KMS-11 (cell line): Measurements from ENCODE around the gene NELFA.

Experiments
- H2AFZ ChIP-seq: fragments of 200-600 bp; sonication (generic); 2 replicates; pipeline ENCODE4 v1.6.1; 2016; ENCODE audit warnings: antibody characterized with exemption, mixed run types, low read depth
- H3K27ac ChIP-seq: fragments of 200-600 bp; sonication (generic); 2 replicates; pipeline ENCODE4 v1.6.1; 2016; ENCODE audit warnings: mild to moderate bottlenecking, mixed run types
- H3K27me3 ChIP-seq: fragments of 200-600 bp; sonication (generic); 2 replicates; pipeline ENCODE4 v1.6.1; 2017; ENCODE audit warnings: mild to moderate bottlenecking, low read depth, mixed run types, moderate library complexity; ENCODE audit not compliant: insufficient read depth
- H3K36me3 ChIP-seq: fragments of 200-600 bp; sonication (generic); 2 replicates; pipeline ENCODE4 v1.6.1; 2017; ENCODE audit warnings: mild to moderate bottlenecking, mixed run types; ENCODE audit not compliant: insufficient read depth
- H3K4me1 ChIP-seq: fragments of 200-600 bp; sonication (generic); 2 replicates; pipeline ENCODE4 v1.6.1; 2016; ENCODE audit warnings: mild to moderate bottlenecking, low read depth, mixed run types; ENCODE audit not compliant: poor library complexity, severe bottlenecking
- H3K4me2 ChIP-seq: fragments of 200-600 bp; sonication (generic); 2 replicates; pipeline ENCODE4 v1.7.0; 2016; ENCODE audit warnings: mild to moderate bottlenecking, mixed run types
- H3K4me3 ChIP-seq: fragments of 200-600 bp; sonication (generic); IDR thresholded peaks from 2 replicates; pipeline ENCODE4 v1.6.1; 2017; ENCODE audit warnings: low read depth, low read length, mixed read lengths; ENCODE audit not compliant: insufficient read depth
- H3K79me2 ChIP-seq: fragments of 200-600 bp; sonication (generic); 2 replicates; pipeline ENCODE4 v1.6.1; 2016; ENCODE audit warnings: low read depth, mixed run types; ENCODE audit not compliant: insufficient read depth
- H3K9ac ChIP-seq: fragments of 200-600 bp; sonication (generic); 2 replicates; pipeline ENCODE4 v1.6.1; 2016; ENCODE audit warnings: mild to moderate bottlenecking, mixed run types
- H4K20me1 ChIP-seq: fragments of 200-600 bp; sonication (generic); 2 replicates; pipeline ENCODE4 v1.6.1; 2016; ENCODE audit warnings: mild to moderate bottlenecking, mixed run types; ENCODE audit not compliant: insufficient read depth
- CTCF ChIP-seq: fragments of 200-600 bp; sonication (generic); conservative IDR thresholded peaks from 2 replicates; pipeline ENCODE4 v1.6.1; 2017; ENCODE audit warnings: low read depth, mild to moderate bottlenecking, antibody characterized with exemption, low read length, moderate library complexity, mixed read lengths

NELFA gene

GRCh38 chr4:1932736-1933135 lies 76.0 kb downstream of the NELFA start:
- H3K27me3 ChIP-seq, result no peaks in the 10 kb centered on the region
- H3K4me1 ChIP-seq, result peaks cover 5% of the 10 kb centered on the region
- no peak overlapping the region for H3K27ac ChIP-seq
- H4K20me1 ChIP-seq, result no peaks in the 10 kb centered on the region; the same call in 1 of the 2 replicates
- no peak overlapping the region for H3K4me2 ChIP-seq
- no peak for TF ChIP-seq CTCF
- H3K79me2 ChIP-seq, result peaks cover 24% of the 10 kb centered on the region; the same call in 1 of the 2 replicates
- no peaks in the 10 kb centered on the region; the same call in 1 of the 2 replicates for H3K36me3 ChIP-seq
- H3K4me3 ChIP-seq, result no peak overlapping the region
- no peak overlapping the region for H2AFZ ChIP-seq
- H3K9ac ChIP-seq, result no peak overlapping the region
